Psoas muscle (tissue), 8 donors: ENCODE results near the gene ELMO2. TPM values are rescaled to one million over a fixed set of nuclear protein-coding genes. Genes with fewer than 3 reads are reported as not detected.

ENCODE experiments used
- ATAC-seq, 4 donors: fragments of 200-7000 bp; cut with Tn5 transposase; one replicate each; pipeline ENCODE4 v1.9.1; 2020; ENCODE audit warnings: moderate library complexity in 3 of 4, mild to moderate bottlenecking in 2 of 4
- DNase-seq, 2 donors: peaks; one replicate each; pipeline ENCODE4 v3.0.0-alpha.2; 2020
- H3K27ac ChIP-seq: fragments of 200-600 bp; one replicate; pipeline ENCODE4 v1.8.0; 2022
- H3K27me3 ChIP-seq, 3 donors: fragments of 200-600 bp in 1 of 3; one replicate each; pipeline versions ENCODE4 v1.6.1 to v1.8.0; 2013 to 2022; ENCODE audit warnings: low read length in 2 of 3, mild to moderate bottlenecking in 2 of 3, moderate library complexity in 1 of 3; ENCODE audit not compliant: insufficient read depth in 3 of 3
- H3K36me3 ChIP-seq, 2 donors: fragments of 200-600 bp in 1 of 2; one replicate each; pipeline versions ENCODE4 v1.6.1 to v1.8.0; 2013 to 2022; ENCODE audit warnings: low read depth in 1 of 2, mild to moderate bottlenecking in 1 of 2, moderate library complexity in 1 of 2; ENCODE audit not compliant: insufficient read depth in 1 of 2
- H3K4me1 ChIP-seq: fragments of 200-600 bp; one replicate; pipeline ENCODE4 v1.8.0; 2022
- H3K4me3 ChIP-seq: fragments of 200-600 bp; one replicate; pipeline ENCODE4 v1.8.0; 2022; ENCODE audit warnings: mild to moderate bottlenecking
- H3K9me3 ChIP-seq: fragments of 200-600 bp; one replicate; pipeline ENCODE4 v1.8.0; 2022
- CTCF ChIP-seq: fragments of 200-600 bp; IDR thresholded peaks from one replicate; pipeline ENCODE4 v1.8.0; 2022; ENCODE audit warnings: antibody characterized with exemption
- WGBS, 3 donors: extraction: QIAGEN DNeasy Blood & Tissue Kit; methylation state at CpG; one replicate each; pipeline versions ENCODE4 v1.1.6 to v1.1.7; 2013; 5-methylcytosine and 5-hydroxymethylcytosine counted together
- intact Hi-C, 2 donors: fragments of 100-400 bp; cut with DNase I; formaldehyde crosslinking; loops; one replicate each; pipeline versions ENCODE4 v1.11.0 to v1.14.2; 2022
- polyA plus RNA-seq, 3 donors: library from polyadenylated mRNA; stranded (reverse); fragments of 200-250 nt; gene quantifications; one replicate each; pipeline ENCODE4 v1.2.3, GENCODE V29; 2013
- total RNA-seq, 4 donors: library from RNA; stranded (reverse); fragmentation: NEBNext Ultra II Directional in 2 of 4; extraction: Animal tissue kit (Norgen Biotek cat#: 25700) in 2 of 4; gene quantifications; one replicate each; pipeline versions ENCODE4 v1.2.1 to v1.2.4, GENCODE V29; 2021 to 2023
- donor health status: healthy with polysubstance abuse.
- donor health status: DM: no; HTN: no; CAD: no; lungs with moderate emphysema.
- donor health status: Bipolar disorder and iron deficiency.
- donor health status: healthy.
- donor health status: DM: yes; HTN: yes; CAD: no.
- donor health status: DM: no; HTN: no; CAD: no.
- donor health status: DM: no; HTN: no; CAD: no.
- donor health status: DM: yes; HTN: yes; CAD: no.

The ELMO2 gene
- total and polyA plus RNA-seq, 7 donors = 21.2 to 60.7 (median 40.3) TPM

GRCh38 chr20:46343348-46343974 lies 63.0 kb downstream of the ELMO2 start:
- intact Hi-C loops = loop anchor here in 1 of 2 donors (5.0 kb wide), 1 partner anchor 331 kb away; no protein-coding TSS in a partner anchor
- Histone ChIP-seq H3K27me3 (peaks cover 0 to 33% (median 0%) of the 10 kb centered on the region in 3 donors), H3K4me3 (peak overlapping the region; percentile 48)

GRCh38 chr20:46342451-46343347 lies 63.7 kb downstream of the ELMO2 start:
- Histone ChIP-seq H3K4me3 (peak overlapping the region; percentile 48), H3K27ac (peak overlapping the region; percentile 84), H3K4me1 (peaks cover 9% of the 10 kb centered on the region), H3K9me3 (no peaks in the 10 kb centered on the region), H3K36me3 (peaks cover 0 to 3% of the 10 kb centered on the region in 2 donors), H3K27me3 (peaks cover 0 to 33% (median 0%) of the 10 kb centered on the region in 3 donors)
- intact Hi-C loops = loop anchor here in 1 of 2 donors (5.0 kb wide), 1 partner anchor 330 kb away; no protein-coding TSS in a partner anchor
- ATAC-seq (peak; percentile 73 to 83 (median 82)), DNase-seq (no peak)
- TF ChIP-seq CTCF = no peak
- WGBS, 3 donors = 26 to 44% (median 33%) methylated on average over 17 of the region's 17 CpGs

More at GRCh38 chr20:46343348-46343974, 63.0 kb downstream of the ELMO2 start:
- Histone ChIP-seq H3K27ac (peak overlapping the region; percentile 84), H3K36me3 (peaks cover 0 to 3% of the 10 kb centered on the region in 2 donors), H3K4me1 (peaks cover 9% of the 10 kb centered on the region), H3K9me3 (no peaks in the 10 kb centered on the region)
- no peak for TF ChIP-seq CTCF
- WGBS, 3 donors = 1 to 4% (median 1%) methylated on average over 17 of the region's 17 CpGs
- ATAC-seq (peak; percentile 59 to 81 (median 79)), DNase-seq (no peak)

GRCh38 chr20:46342010-46342378 lies 64.4 kb downstream of the ELMO2 start:
- H3K27ac ChIP-seq = no peak overlapping the region
- WGBS, 3 donors = 29 to 45% (median 31%) methylated on average over 9 of the region's 9 CpGs
- intact Hi-C loops = loop anchor here in 1 of 2 donors (5.0 kb wide), 1 partner anchor 330 kb away; no protein-coding TSS in a partner anchor
- no peak for DNase-seq
- H3K4me3 ChIP-seq = no peak overlapping the region
- ATAC-seq = no peak
- H3K9me3 ChIP-seq = no peaks in the 10 kb centered on the region
- H3K4me1 ChIP-seq = peaks cover 9% of the 10 kb centered on the region
- H3K27me3 ChIP-seq = peaks cover 0 to 41% (median 0%) of the 10 kb centered on the region in 3 donors
- H3K36me3 ChIP-seq = peaks cover 0 to under 1% of the 10 kb centered on the region in 2 donors
- TF ChIP-seq CTCF = no peak

- H3K4me3 ChIP-seq = no peak overlapping the region
- TF ChIP-seq CTCF = no peak
- ATAC-seq (no peak), DNase-seq (no peak)
- H3K27me3 ChIP-seq = peaks cover 0 to 46% (median 2%) of the 10 kb centered on the region in 3 donors
- H3K9me3 ChIP-seq = no peaks in the 10 kb centered on the region
- no peaks in the 10 kb centered on the region for H3K36me3 ChIP-seq
- WGBS, 3 donors = 41 to 46% (median 43%) methylated on average over 24 of the region's 24 CpGs
- H3K4me1 ChIP-seq = peaks cover 9% of the 10 kb centered on the region
- no peak overlapping the region for H3K27ac ChIP-seq
- intact Hi-C loops = loop anchor here in 1 of 2 donors (5.0 kb wide), 1 partner anchor 329 kb away; no protein-coding TSS in a partner anchor
Observed at GRCh38 chr20:46341074-46342009, 65.1 kb downstream of the ELMO2 start.
